ENCODE data around the gene PARVG.
A peak's percentile ranks its signal among the peaks of the same experiment; 100 is the strongest.

Gene PARVG

DNA sequence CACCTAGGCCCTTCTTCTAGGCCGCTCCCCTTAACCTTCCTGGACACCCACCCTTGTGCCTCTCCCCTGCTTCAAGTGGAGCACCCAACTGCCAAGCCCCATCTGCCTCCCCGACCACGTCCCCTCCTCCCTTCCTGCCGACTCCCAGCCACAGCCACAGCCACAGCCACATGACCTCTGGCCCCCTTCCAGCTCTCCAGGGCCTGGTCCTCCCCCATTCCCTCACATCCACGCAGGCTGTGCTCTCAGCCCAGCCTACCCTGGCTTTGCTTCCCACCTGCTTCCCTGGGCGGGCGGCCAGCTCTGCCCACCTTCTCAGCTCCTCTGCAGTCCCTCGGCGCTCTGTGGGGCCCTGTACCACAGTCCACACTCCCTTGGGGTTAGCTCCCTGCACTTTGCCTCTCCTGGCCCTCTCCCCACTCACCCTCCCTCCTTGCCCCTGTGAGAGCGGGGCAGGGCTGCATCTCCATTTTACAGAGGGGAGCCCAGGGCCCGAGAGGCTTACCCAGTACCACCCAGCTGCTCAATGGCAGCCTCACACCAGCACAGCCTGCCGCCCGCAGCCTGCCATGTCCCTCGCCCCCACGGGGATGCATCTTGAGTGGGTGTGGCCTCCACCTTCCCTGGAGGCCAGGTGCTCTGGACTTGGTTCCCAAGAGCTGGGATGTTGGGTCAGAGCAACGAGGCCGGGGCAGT lies 20.3 kb downstream of the PARVG start:
- DNase-seq (ENCODE audit: low spot score in 2 of 2) (no peak), ATAC-seq (ENCODE audit: low read depth) (no peak)
- H3K4me3 Mint-ChIP-seq, result no peak overlapping the region
- H3K36me3 Mint-ChIP-seq, result peaks cover 46% of the 10 kb centered on the region
- H3K9me3 Mint-ChIP-seq, result no peaks in the 10 kb centered on the region
- H3K27me3 Mint-ChIP-seq, result no peaks in the 10 kb centered on the region
- H3K4me1 Mint-ChIP-seq, result peaks cover 34% of the 10 kb centered on the region
- H3K27ac Mint-ChIP-seq, result no peak overlapping the region

DNA sequence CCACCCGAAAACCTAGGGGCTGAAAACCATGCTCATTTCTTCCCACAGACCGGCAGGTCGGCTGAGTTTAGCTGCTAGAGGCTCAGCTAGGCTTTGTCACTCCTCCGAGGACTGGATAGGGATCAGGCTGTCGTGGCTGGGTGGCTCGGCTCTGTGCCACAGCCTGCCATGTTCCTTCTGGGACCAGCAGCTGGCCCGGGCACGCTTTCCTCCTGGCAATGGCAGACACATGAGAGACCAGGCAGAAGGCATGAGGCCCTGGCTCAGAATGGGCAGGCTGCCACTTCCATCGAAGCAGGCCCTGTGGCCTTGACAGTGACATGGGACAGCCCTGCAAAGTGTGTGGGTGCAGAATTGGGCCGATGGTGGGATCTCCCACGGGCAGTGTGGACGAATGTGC lies 20.9 kb downstream of the PARVG start:
- no peaks in the 10 kb centered on the region for H3K27me3 Mint-ChIP-seq
- no peak overlapping the region for H3K4me3 Mint-ChIP-seq
- peaks cover 34% of the 10 kb centered on the region for H3K4me1 Mint-ChIP-seq
- no peaks in the 10 kb centered on the region for H3K9me3 Mint-ChIP-seq
- H3K27ac Mint-ChIP-seq, result no peak overlapping the region
- ATAC-seq (ENCODE audit: low read depth), result no peak
- DNase-seq (ENCODE audit: low spot score in 2 of 2), result no peak
- H3K36me3 Mint-ChIP-seq, result peaks cover 46% of the 10 kb centered on the region

DNA sequence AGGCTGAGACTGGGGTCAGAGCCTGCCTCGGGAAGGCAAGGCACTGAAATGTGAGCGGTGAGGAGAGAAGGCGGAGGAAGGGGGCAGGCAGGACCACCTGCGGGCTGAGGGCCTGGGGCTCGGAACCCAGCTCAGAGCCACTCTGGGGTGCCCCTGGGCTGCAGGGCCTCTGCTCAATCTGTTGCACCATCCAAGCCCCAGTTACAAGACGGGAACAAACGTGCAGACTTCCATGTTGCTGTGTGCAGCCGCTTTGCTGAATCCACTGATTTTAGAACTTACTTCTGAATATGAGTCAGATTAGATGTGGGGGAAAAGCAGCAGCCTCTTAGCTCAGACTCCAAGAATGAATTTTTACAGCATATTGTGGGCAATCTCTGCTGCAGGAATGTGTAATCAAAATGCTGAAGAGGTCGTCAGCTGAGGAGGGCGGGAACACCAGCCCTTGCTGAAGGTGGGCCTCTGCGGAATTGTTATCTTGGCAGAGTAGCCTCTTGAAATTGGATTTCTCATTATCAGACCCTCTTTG lies 21.6 kb downstream of the PARVG start:
- ATAC-seq (ENCODE audit: low read depth) (no peak), DNase-seq (ENCODE audit: low spot score in 2 of 2) (no peak)
- H3K9me3 Mint-ChIP-seq, result no peaks in the 10 kb centered on the region
- H3K27ac Mint-ChIP-seq, result no peak overlapping the region
- peaks cover 46% of the 10 kb centered on the region for H3K36me3 Mint-ChIP-seq
- peaks cover 36% of the 10 kb centered on the region for H3K4me1 Mint-ChIP-seq
- H3K4me3 Mint-ChIP-seq, result no peak overlapping the region
- no peaks in the 10 kb centered on the region for H3K27me3 Mint-ChIP-seq

DNA sequence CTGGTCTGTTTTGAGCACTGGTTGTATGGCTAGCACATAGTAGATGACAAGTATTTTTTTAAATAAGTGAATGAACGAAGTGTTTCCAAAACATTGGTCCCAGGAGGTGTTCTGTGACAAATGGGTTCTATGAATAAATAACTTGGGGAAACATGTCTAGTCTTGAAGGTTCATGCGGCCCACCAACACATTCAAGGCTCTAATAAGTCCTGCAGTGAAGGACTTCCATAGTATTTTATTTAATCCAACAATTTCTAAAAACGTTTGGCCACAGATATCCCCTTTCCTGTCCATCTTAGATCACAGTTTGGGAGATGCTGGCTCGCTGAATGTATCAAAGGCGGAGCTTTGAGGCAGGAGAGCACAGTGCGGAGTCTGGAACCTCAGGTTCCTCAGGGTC lies 22.5 kb downstream of the PARVG start:
- H3K4me1 Mint-ChIP-seq, result peaks cover 42% of the 10 kb centered on the region
- no peak overlapping the region for H3K4me3 Mint-ChIP-seq
- H3K9me3 Mint-ChIP-seq, result no peaks in the 10 kb centered on the region
- H3K27ac Mint-ChIP-seq, result no peak overlapping the region
- H3K36me3 Mint-ChIP-seq, result peaks cover 44% of the 10 kb centered on the region
- ATAC-seq (ENCODE audit: low read depth) (no peak), DNase-seq (ENCODE audit: low spot score in 2 of 2) (no peak)
- no peaks in the 10 kb centered on the region for H3K27me3 Mint-ChIP-seq

DNA sequence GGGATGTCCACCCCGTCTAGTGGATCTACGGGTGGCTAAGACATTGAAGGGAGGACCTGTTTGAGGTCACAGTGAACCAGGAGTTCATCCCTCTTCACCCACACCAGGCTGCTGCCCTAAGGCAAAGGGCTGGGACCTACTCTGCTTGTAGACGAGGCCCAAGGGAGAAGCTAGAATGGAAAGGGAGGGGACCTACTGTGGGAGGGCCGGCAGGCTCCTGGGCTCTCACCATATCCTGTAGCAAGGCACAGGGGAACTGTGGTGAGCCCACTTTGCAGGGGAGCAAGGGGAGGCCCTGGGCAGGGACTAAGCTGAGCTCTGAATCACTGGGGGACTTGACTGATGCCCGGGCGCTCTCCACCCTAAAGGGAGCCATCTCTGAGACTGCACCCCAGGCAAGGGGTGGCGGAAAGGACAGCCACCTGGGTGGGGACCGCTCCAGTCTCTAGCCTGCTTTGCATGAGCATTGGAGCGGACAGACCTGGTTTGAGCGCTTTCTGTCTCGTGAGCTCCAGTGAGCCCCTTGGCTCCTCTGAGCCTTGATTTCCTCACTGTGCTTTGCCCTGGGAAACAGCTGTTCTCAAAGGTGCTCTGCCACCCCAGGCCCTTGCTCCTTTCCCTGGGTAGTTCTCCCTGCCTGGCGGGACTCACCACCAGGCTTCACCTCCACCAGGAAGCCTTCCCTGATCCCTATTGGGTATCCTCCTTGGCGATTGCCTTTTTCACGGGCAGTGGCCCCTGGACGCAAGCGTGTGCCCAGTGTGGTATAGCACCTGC lies 24.2 kb downstream of the PARVG start:
- Mint-ChIP-seq H3K9me3 (peaks cover 1% of the 10 kb centered on the region), H3K4me1 (peaks cover 41% of the 10 kb centered on the region), H3K27me3 (no peaks in the 10 kb centered on the region), H3K36me3 (peaks cover 33% of the 10 kb centered on the region), H3K27ac (peak overlapping the region; percentile 80), H3K4me3 (peak overlapping the region; percentile 64)
- ATAC-seq (ENCODE audit: low read depth) (peak; percentile 94), DNase-seq (ENCODE audit: low spot score in 2 of 2) (peak; percentile 25 to 31)

DNA sequence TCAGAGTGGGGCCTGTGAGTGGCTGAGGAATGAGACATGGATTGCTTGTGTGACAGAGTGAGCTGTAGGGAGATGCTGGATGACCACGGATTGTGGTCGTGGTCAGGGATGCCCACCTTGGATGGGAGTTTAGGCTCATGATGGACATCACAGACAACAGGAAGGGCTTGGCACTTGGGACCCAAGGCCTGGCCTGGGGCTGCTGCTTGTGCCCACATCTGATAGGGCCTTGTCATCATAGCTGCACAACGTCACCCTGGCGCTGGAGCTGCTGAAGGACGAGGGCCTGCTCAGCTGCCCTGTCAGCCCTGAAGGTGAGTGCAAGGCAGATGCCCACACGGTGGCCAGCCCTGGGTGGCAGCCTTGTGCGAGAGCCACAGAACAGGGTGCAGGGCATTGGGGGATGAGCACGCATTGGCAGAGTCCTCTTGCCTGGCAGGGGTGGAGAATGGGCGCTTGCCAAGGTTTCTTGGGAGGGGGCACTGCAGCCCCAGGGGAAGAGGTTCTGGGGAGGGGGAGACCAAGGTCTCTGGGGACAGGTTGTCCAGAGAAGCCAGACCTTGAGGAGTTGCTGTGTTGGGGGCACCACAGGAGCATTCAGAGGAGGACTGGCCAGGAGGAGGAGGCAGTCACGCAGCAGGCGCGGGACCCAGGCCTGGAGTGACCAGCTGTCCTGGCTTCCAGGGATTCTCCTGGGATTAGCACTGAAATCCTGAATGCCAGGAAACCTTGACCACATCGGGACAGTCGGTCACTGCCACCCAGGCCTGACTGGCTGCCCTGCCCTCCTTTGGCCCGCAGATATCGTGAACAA lies 25.0 kb downstream of the PARVG start:
- ATAC-seq (ENCODE audit: low read depth) (no peak), DNase-seq (ENCODE audit: low spot score in 2 of 2) (no peak)
- H3K27ac Mint-ChIP-seq, result peak overlapping the region; percentile 80
- peaks cover 40% of the 10 kb centered on the region for H3K4me1 Mint-ChIP-seq
- H3K36me3 Mint-ChIP-seq, result peaks cover 33% of the 10 kb centered on the region
- peak overlapping the region; percentile 64 for H3K4me3 Mint-ChIP-seq
- H3K27me3 Mint-ChIP-seq, result no peaks in the 10 kb centered on the region
- peaks cover 3% of the 10 kb centered on the region for H3K9me3 Mint-ChIP-seq

- Mint-ChIP-seq H3K4me3 (no peak overlapping the region), H3K9me3 (peaks cover 3% of the 10 kb centered on the region), H3K4me1 (peaks cover 37% of the 10 kb centered on the region), H3K27ac (no peak overlapping the region), H3K27me3 (no peaks in the 10 kb centered on the region), H3K36me3 (peaks cover 33% of the 10 kb centered on the region)
- no peak for DNase-seq (ENCODE audit: low spot score in 2 of 2)
- no peak for ATAC-seq (ENCODE audit: low read depth)
Observed at GRCh38 chr22:44206330-44206645, 25.6 kb downstream of the PARVG start.

- no peak for ATAC-seq (ENCODE audit: low read depth)
- H3K36me3 Mint-ChIP-seq, result peaks cover 35% of the 10 kb centered on the region
- no peak overlapping the region for H3K27ac Mint-ChIP-seq
- peaks cover 38% of the 10 kb centered on the region for H3K4me1 Mint-ChIP-seq
- DNase-seq (ENCODE audit: low spot score in 2 of 2), result no peak
- H3K4me3 Mint-ChIP-seq, result no peak overlapping the region
- no peaks in the 10 kb centered on the region for H3K27me3 Mint-ChIP-seq
- peaks cover 3% of the 10 kb centered on the region for H3K9me3 Mint-ChIP-seq
Observed at GRCh38 chr22:44206696-44207095, 26.0 kb downstream of the PARVG start.

DNA sequence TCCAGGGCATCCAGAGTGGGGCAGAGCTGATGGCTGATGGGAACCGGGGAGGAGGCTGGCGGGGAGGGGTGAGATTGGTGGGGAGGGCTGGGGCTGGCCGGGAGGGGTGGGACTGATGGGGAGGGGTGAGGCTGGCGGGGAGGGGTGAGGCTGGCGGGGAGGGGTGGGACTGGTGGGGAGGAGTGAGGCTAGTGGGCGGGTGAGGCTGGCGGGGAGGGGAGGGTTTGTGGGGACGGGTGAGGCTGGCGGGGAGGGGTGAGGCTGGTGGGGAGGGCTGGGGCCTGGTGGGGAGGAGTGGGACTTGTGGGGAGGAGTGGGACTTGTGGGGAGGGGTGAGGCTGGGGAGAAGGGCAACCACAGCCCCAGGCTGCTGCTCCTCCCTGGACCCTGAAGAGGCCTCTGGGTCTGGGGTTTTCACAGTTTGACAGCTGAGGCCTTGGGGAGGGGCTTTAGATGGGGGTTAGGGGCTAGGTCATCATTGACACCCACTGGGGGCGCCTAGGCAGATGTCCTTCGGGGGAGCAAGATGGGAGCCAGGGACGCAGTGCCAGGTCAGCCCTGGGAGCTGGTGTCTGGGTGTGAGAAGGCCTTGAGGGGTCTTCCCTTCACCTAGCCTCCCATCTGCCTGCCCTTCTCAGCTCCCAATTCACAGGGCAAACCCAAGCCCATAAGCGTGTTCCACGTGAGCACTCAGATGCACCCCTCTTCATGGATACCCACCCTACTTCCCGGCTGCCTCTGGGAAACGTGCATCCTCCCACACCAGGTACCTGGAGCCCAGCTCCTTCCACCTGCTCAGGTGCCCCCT lies 26.7 kb downstream of the PARVG start:
- peaks cover 32% of the 10 kb centered on the region for H3K36me3 Mint-ChIP-seq
- H3K27me3 Mint-ChIP-seq, result no peaks in the 10 kb centered on the region
- peaks cover 41% of the 10 kb centered on the region for H3K4me1 Mint-ChIP-seq
- ATAC-seq (ENCODE audit: low read depth) (no peak), DNase-seq (ENCODE audit: low spot score in 2 of 2) (no peak)
- H3K27ac Mint-ChIP-seq, result peak overlapping the region; percentile 77
- H3K9me3 Mint-ChIP-seq, result peaks cover 3% of the 10 kb centered on the region
- H3K4me3 Mint-ChIP-seq, result no peak overlapping the region

- Mint-ChIP-seq H3K27me3 (no peaks in the 10 kb centered on the region), H3K4me1 (peaks cover 39% of the 10 kb centered on the region), H3K27ac (peak overlapping the region; percentile 77), H3K36me3 (peaks cover 27% of the 10 kb centered on the region), H3K4me3 (no peak overlapping the region), H3K9me3 (peaks cover 3% of the 10 kb centered on the region)
- DNase-seq (ENCODE audit: low spot score in 2 of 2) (no peak), ATAC-seq (ENCODE audit: low read depth) (no peak)
Observed at GRCh38 chr22:44207981-44208317, 27.2 kb downstream of the PARVG start.

DNA sequence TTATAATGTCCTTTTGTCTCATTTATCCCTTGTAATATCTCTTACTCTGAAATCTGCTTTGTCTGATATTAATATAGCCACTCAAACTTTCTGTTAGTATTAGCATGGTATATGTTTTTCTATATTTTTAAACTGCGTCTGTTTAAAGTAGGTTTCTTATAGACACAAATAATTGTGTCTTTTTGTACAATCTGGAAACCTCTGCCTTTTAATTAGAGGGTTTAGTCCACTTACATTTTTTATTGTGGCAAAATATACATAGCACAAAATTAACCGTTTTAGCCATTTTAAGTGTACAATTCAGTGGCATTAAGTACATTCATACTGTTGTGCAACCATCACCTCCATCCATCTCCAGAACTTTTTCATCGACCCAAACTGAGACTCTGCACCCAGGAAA lies 28.6 kb downstream of the PARVG start:
- Mint-ChIP-seq H3K9me3 (peaks cover 3% of the 10 kb centered on the region), H3K27ac (peak overlapping the region; percentile 22), H3K27me3 (no peaks in the 10 kb centered on the region), H3K36me3 (peaks cover 20% of the 10 kb centered on the region), H3K4me1 (peaks cover 34% of the 10 kb centered on the region), H3K4me3 (no peak overlapping the region)
- no peak for ATAC-seq (ENCODE audit: low read depth)
- DNase-seq (ENCODE audit: low spot score in 2 of 2), result no peak

GRCh38 chr22:44210722-44211121 lies 30.0 kb downstream of the PARVG start:
- Mint-ChIP-seq H3K36me3 (peaks cover 16% of the 10 kb centered on the region), H3K4me1 (peaks cover 22% of the 10 kb centered on the region), H3K27ac (no peak overlapping the region), H3K27me3 (no peaks in the 10 kb centered on the region), H3K9me3 (peaks cover 3% of the 10 kb centered on the region), H3K4me3 (no peak overlapping the region)
- DNase-seq (ENCODE audit: low spot score in 2 of 2) (no peak), ATAC-seq (ENCODE audit: low read depth) (no peak)

DNA sequence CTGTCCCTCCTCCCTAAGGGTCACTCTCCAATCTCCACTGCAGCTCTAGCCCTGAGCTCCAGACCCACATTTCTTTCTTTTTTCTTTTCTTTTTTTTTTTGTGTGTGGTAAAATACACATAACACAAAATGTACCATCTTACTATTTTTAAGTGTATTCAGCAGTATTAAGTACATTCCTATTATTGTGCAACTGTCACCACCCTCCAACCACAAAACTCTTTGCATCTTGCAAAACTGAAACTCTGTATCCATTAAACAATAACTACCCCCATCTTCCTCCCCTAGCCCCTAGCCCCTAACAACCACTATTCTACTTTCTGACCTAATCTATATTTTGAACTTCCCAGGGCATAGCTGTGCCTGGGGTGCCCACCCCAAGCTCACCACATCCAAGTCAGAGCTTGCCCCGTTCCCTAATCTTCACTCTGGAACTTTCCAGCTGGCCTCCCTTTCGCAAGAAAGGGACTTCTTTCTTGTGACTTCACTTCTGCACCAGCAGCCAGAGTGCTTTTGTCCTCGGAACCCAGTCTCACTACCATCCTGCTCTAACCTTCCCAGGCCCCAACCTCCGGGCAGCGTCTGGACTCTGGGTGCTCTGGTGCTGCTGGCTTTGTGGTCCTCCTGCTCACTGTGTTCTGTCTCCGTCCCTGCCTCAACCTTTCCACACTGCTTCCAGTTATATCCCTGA lies 30.7 kb downstream of the PARVG start:
- DNase-seq (ENCODE audit: low spot score in 2 of 2) (no peak), ATAC-seq (ENCODE audit: low read depth) (no peak)
- Mint-ChIP-seq H3K4me1 (peaks cover 20% of the 10 kb centered on the region), H3K27me3 (no peaks in the 10 kb centered on the region), H3K27ac (peak overlapping the region; percentile 19), H3K4me3 (no peak overlapping the region), H3K36me3 (peaks cover 17% of the 10 kb centered on the region), H3K9me3 (peaks cover 3% of the 10 kb centered on the region)
